Esophagus muscularis mucosa (tissue), 4 donors: ENCODE data around the gene GPAT2. TPM values are rescaled to one million over a fixed set of nuclear protein-coding genes. Genes with fewer than 3 reads are reported as not detected.
"Not testable (repeated sequence)": the region's sequence is repeated elsewhere in the genome, so short reads cannot be mapped to it uniquely, and the experiment has no call there.

Experiments
- DNase-seq: peaks from one replicate; pipeline ENCODE4 v3.0.0-alpha.2; 2017; ENCODE audit errors: extremely low spot score
- H3K27ac ChIP-seq, 4 donors: fragments of 200-600 bp; sonication (generic); replicated peaks in 1 of 4; 1 replicate in 3 of 4; 2 replicates in 1 of 4; pipeline ENCODE4 v1.5.1; 2016 to 2019; ENCODE audit warnings: mild to moderate bottlenecking in 1 of 4
- H3K27me3 ChIP-seq, 4 donors: fragments of 200-600 bp; sonication (generic); one replicate each; pipeline versions ENCODE4 v1.5.1 to v1.6.0; 2016 to 2019
- H3K36me3 ChIP-seq, 4 donors: fragments of 200-600 bp; sonication (generic); one replicate each; pipeline ENCODE4 v1.5.1; 2016 to 2019
- H3K4me1 ChIP-seq, 4 donors: fragments of 200-600 bp; sonication (generic); one replicate each; pipeline ENCODE4 v1.5.1; 2016 to 2019
- H3K4me3 ChIP-seq, 4 donors: fragments of 200-600 bp; sonication (generic); 1 replicate in 2 of 4; 2 replicates in 2 of 4; pipeline ENCODE4 v1.5.1; 2016 to 2019; ENCODE audit warnings: mild to moderate bottlenecking in 4 of 4, moderate library complexity in 1 of 4
- H3K9me3 ChIP-seq, 4 donors: fragments of 200-600 bp; sonication (generic); 1 replicate in 3 of 4; 2 replicates in 1 of 4; pipeline ENCODE4 v1.5.1; 2016 to 2019
- CTCF ChIP-seq, 3 experiments: fragments of 200-600 bp in 2 of 3; fragments of 450-650 bp in 1 of 3; sonication (generic) in 2 of 3; IDR thresholded peaks; one replicate each; pipeline ENCODE4 v1.5.1; 2017 to 2019; ENCODE audit warnings: antibody characterized with exemption in 3 of 3, mild to moderate bottlenecking in 2 of 3, moderate library complexity in 1 of 3
- POLR2AphosphoS5 ChIP-seq, 2 donors: sonication (generic); formaldehyde crosslinking; IDR thresholded peaks; one replicate each; pipeline ENCODE4 v1.6.1; 2017; ENCODE audit warnings: antibody characterized with exemption in 2 of 2
- WGBS: methylation state at CpG from one replicate; pipeline ENCODE4 v1.1.5; 2018; 5-methylcytosine and 5-hydroxymethylcytosine counted together
- intact Hi-C: fragments of 100-400 bp; cut with DNase I; formaldehyde crosslinking; loops from one replicate; pipeline ENCODE4 v1.15.1; 2023
- total RNA-seq, 4 donors: library from RNA; depleted of rRNA; stranded (reverse); fragments of >200 nt; gene quantifications; one replicate each; pipeline versions ENCODE4 v1.1.0 to v1.2.1, GENCODE V29; 2016

Gene GPAT2
- total RNA-seq, 4 donors from 2014 or later = 4.2 to 10.0 (median 8.3) TPM

DNA sequence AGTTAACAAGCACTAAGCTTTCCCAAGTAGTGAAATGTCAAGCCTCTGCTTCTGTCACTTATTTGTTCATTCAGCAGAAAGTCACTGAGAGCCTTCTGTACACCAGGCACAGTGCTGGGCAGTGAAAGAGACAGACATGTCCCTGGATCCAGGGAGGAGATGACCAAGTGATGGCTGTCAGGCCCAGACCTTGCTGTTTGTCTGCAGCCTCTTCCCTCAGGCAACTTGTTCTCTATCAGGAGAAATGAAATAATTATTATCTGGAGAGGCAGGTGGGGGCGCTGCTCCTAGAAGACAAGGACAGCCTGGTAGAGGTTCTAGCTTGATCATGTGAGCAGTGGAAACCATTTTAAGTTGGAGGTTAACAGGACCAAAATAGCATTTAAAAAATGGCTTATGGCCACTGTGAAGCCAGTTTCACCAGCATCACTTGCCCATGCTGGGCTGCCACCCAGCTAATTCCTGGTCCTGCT, 21.9 kb downstream of the GPAT2 start:
- 85% methylated on average over 1 of the region's 1 CpG for WGBS
- intact Hi-C loops, H3K27me3 ChIP-seq, DNase-seq, H3K4me3 ChIP-seq, H3K9me3 ChIP-seq: not testable (repeated sequence)
- Histone ChIP-seq H3K36me3 (peaks cover 0 to 10% (median 0%) of the 10 kb centered on the region in 4 donors), H3K27ac (peak overlapping the region in 2 of 4 donors; percentile 54 to 69), H3K4me1 (peaks cover 11 to 29% (median 23%) of the 10 kb centered on the region in 4 donors)

- WGBS = 81% methylated on average over 8 of the region's 8 CpGs
- H3K4me3 ChIP-seq, intact Hi-C loops, DNase-seq, H3K9me3 ChIP-seq, H3K27me3 ChIP-seq: not testable (repeated sequence)
- H3K27ac ChIP-seq = peak overlapping the region in 3 of 4 donors; percentile 43 to 69 (median 54)
- peaks cover 0 to 10% (median 0%) of the 10 kb centered on the region in 4 donors for H3K36me3 ChIP-seq
- H3K4me1 ChIP-seq = peaks cover 11 to 29% (median 23%) of the 10 kb centered on the region in 4 donors
Observed at GRCh38 chr2:96012086-96012791, 22.5 kb downstream of the GPAT2 start.

GRCh38 chr2:96011129-96011455, 23.6 kb downstream of the GPAT2 start:
- H3K36me3 ChIP-seq, H3K9me3 ChIP-seq, intact Hi-C loops, H3K27me3 ChIP-seq, DNase-seq: not testable (repeated sequence)
- peaks cover 11 to 29% (median 23%) of the 10 kb centered on the region in 4 donors for H3K4me1 ChIP-seq
- peak in 2 of 3 experiments; percentile 19 to 41 for TF ChIP-seq CTCF (IDR thresholded peaks at IDR 0.05)
- 24% methylated on average over 4 of the region's 4 CpGs for WGBS
- peak overlapping the region in 3 of 4 donors; percentile 16 to 25 (median 18) for H3K4me3 ChIP-seq
- peak overlapping the region; percentile 49 to 69 (median 52) for H3K27ac ChIP-seq

DNA sequence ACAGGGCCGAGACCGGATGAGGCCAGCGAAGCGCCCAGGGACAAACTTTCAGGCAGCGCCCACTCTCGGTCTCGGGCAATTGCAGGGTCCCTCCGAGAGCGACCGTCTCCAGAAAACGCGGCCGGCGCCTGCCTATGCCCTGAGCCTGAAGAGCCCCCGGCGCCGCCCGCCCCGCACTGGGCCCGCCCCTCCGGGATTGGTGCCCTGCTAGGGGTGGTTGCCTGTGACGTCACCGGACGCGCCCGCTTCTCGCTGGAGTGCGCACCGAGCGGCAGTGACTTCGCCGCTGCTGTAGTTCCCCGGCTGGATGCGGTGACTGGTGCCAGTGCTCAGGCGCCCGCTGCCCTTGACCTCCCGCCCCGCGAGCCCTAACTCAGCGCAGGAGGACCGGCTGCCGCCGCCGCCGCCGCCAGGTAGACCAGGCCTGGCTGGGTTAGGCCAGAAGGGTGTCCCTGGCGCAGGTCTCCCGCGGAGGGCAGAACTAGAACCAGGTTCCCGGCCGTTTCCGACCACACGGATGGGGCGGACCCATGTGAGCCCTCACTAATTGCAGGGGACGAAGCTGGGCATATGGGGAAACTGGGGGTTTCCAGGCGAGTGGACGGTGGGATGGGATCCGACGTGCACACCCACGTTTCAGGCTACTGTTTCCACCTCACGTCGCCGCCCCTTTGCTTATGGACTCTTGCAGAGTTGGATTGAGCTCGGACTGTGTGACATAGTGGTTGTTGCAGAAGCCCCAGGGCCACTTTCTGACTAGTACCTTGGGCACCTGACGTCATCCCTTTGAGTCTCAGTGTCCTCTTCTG, 24.2 kb downstream of the GPAT2 start:
- peaks cover 11 to 29% (median 23%) of the 10 kb centered on the region in 4 donors for H3K4me1 ChIP-seq
- H3K36me3 ChIP-seq, intact Hi-C loops, H3K27me3 ChIP-seq, H3K9me3 ChIP-seq: not testable (repeated sequence)
- WGBS = no CpG with 5 or more reads among the region's 65 CpGs
- peak; percentile 98 for DNase-seq
- H3K4me3 ChIP-seq = peak overlapping the region; percentile 60 to 72 (median 62)
- peak overlapping the region; percentile 77 to 89 (median 86) for H3K27ac ChIP-seq
- peak; percentile 51 to 82 for TF ChIP-seq POLR2AphosphoS5 (IDR thresholded peaks at IDR 0.05)

DNA sequence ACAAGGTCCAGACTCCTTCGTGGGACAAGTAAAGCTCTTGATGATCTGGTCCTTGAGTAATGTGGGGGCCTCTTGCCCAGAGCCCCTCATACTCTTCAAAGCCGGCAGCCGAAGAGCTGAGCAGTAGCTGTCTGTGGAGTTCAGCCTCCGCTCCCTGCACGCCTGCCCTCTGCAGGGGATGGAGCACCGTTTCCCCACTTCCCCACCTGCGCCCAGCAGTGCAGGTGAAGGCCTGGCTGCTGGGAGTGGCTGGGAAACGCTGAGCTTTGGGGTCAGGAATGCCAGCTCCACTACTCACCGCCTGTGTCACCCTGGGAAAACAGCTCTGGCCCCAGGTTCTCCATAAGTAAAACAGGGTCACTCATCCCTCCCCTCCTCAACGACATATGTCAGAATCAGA, 24.9 kb downstream of the GPAT2 start:
- Histone ChIP-seq H3K4me3 (peak overlapping the region; percentile 60 to 72 (median 62)), H3K27ac (peak overlapping the region; percentile 77 to 89 (median 86)), H3K4me1 (peaks cover 11 to 29% (median 23%) of the 10 kb centered on the region in 4 donors)
- DNase-seq, H3K36me3 ChIP-seq, H3K27me3 ChIP-seq, H3K9me3 ChIP-seq, intact Hi-C loops: not testable (repeated sequence)
- 17% methylated on average over 6 of the region's 10 CpGs for WGBS

DNA sequence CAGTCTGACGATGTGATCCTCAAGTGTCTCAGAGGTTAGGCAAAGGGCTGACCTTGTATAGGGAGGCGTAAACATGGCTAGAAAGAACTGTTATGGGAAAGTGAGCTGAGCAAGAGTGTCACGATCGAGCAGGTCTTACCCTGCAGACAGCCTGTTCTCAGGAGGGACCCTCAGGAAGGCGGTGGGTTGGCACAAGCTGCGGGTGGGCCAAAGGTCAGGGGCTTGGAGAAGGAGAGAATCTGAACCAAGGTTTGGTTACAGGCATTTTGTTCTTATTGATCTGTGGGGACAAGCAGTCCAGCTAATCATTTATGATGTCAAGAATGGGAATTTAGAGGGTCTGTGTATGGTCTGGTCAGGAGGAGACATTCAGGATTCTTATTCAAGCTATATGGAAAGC, 26.7 kb downstream of the GPAT2 start:
- H3K4me3 ChIP-seq, DNase-seq, H3K27ac ChIP-seq, intact Hi-C loops, H3K9me3 ChIP-seq, H3K27me3 ChIP-seq, H3K36me3 ChIP-seq: not testable (repeated sequence)
- peaks cover 11 to 29% (median 23%) of the 10 kb centered on the region in 4 donors for H3K4me1 ChIP-seq
- 82% methylated on average over 6 of the region's 6 CpGs for WGBS

DNA sequence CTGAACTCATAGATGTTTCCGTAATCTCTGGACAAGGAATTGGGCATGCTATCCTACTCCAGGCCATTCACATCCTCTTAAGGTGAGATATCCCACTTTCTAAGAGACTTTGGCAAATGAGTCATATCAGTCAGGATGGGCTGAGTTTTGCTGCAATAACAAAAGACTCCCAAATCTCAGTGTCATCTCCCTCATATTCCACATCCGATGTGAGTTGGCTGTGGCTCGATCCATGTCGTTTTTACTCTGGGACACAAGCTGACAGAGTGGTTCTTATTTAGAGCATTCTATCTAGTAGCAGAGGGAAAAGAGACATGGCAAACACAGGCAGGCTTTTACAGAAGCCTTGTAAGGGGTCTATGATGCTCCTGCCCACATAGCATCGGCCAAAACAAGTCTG, 28.5 kb downstream of the GPAT2 start:
- intact Hi-C loops, H3K4me3 ChIP-seq, H3K36me3 ChIP-seq, DNase-seq, H3K9me3 ChIP-seq, H3K27ac ChIP-seq: not testable (repeated sequence)
- peaks cover 6 to 13% (median 9%) of the 10 kb centered on the region in 4 donors for H3K4me1 ChIP-seq
- 89% methylated on average over 5 of the region's 5 CpGs for WGBS
- H3K27me3 ChIP-seq = peaks cover 0 to 18% (median 0%) of the 10 kb centered on the region in 4 donors
